Natural killer cell treated with Interleukin-12 subunit alpha and Interleukin-12 subunit beta and Interleukin-15 and Interleukin-18, amount 100 ng/mL, for 72 hours (primary cell): ENCODE measurements around the gene METTL15. TPM values are rescaled to one million over a fixed set of nuclear protein-coding genes. Genes with fewer than 3 reads are reported as not detected.
"Not testable (repeated sequence)": the region's sequence is repeated elsewhere in the genome, so short reads cannot be mapped to it uniquely, and the experiment has no call there.

Experiments used
- ATAC-seq, 2 donors: fragments of 150-1000 bp; cut with Tn5 transposase in 1 of 2; sonication (Bioruptor Pico), chemical (Tn5 transposase) in 1 of 2; 2 replicates each; pipeline ENCODE4 v1.10.0; 2021
- DNase-seq: peaks from one replicate; pipeline ENCODE4 v3.0.0; 2022; ENCODE audit warnings: low spot score
- H3K27ac Mint-ChIP-seq, 2 donors: 1 replicate in 1 of 2; 2 replicates in 1 of 2; pipeline ENCODE4 v1.8.0; 2022; ENCODE audit warnings: mixed read lengths in 2 of 2, mild to moderate bottlenecking in 1 of 2, moderate library complexity in 1 of 2
- H3K27me3 Mint-ChIP-seq, 2 donors: 1 replicate in 1 of 2; 2 replicates in 1 of 2; pipeline ENCODE4 v1.8.0; 2022; ENCODE audit warnings: mixed read lengths in 2 of 2
- H3K36me3 Mint-ChIP-seq: one replicate; pipeline ENCODE4 v1.8.0; 2022; ENCODE audit warnings: mixed read lengths
- H3K4me1 Mint-ChIP-seq, 2 donors: 1 replicate in 1 of 2; 2 replicates in 1 of 2; pipeline ENCODE4 v1.8.0; 2022; ENCODE audit warnings: low read depth in 2 of 2, mixed read lengths in 2 of 2, mild to moderate bottlenecking in 1 of 2
- H3K4me3 Mint-ChIP-seq: one replicate; pipeline ENCODE4 v1.8.0; 2022; ENCODE audit warnings: mixed read lengths
- H3K9me3 Mint-ChIP-seq: 2 replicates; pipeline ENCODE4 v1.8.0; 2022; ENCODE audit warnings: mixed read lengths
- total RNA-seq, 2 donors: library from RNA; stranded (reverse); gene quantifications; one replicate each; pipeline ENCODE4 v1.2.3, GENCODE V29; 2022

The METTL15 gene
- total RNA-seq, 2 donors from 2014 or later: 15.7 to 16.6 TPM

DNA sequence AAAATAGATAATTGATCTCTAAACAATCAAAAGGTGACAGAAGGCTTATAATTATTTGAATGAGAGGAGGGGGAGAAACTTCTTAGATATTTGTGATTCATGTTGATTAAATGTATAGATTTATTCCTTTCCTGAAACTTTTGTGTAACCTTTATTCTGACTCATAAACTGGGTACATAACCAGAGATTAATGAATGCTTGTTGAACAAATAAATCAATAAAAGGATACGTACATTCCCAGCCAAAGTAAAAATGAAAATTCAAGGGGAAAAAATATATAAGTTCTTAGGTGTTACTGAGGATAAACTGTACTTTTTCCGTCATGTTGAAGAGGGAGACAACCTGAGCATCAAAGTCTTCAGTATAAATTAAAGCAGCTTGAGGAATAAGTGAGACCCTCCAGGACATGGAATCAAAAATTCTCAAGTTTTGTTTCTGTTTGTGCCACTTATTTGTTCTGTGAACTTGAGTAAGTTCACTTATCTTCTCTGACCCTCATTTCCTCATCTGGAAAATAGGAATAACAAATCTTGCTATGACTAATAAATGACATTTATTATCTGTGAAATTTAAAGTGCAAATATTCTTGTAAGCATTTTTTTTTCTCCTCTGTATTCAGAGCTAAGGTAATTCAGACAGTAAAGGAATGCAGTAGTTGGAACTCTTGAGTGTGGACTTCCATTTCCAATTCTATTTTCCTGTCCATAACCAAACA, 195.4 kb downstream of the METTL15 start:
- Mint-ChIP-seq H3K27me3 (no peaks in the 10 kb centered on the region), H3K4me1 (no peaks in the 10 kb centered on the region), H3K27ac (no peak overlapping the region), H3K4me3 (no peak overlapping the region), H3K9me3 (no peaks in the 10 kb centered on the region), H3K36me3 (peaks cover 11% of the 10 kb centered on the region)
- ATAC-seq (no peak), DNase-seq (no peak)

GRCh38 chr11:28315440-28315839, 207.3 kb downstream of the METTL15 start:
- peaks cover 3% of the 10 kb centered on the region for H3K9me3 Mint-ChIP-seq
- no peak for DNase-seq
- no peak overlapping the region for H3K27ac Mint-ChIP-seq

GRCh38 chr11:28318871-28319270, 210.7 kb downstream of the METTL15 start:
- ATAC-seq: no peak
- Mint-ChIP-seq H3K27ac (no peak overlapping the region), H3K9me3 (peaks cover 3% of the 10 kb centered on the region), H3K27me3 (no peaks in the 10 kb centered on the region), H3K36me3 (peaks cover 10% of the 10 kb centered on the region), H3K4me3 (no peak overlapping the region), H3K4me1 (no peaks in the 10 kb centered on the region)
- no peak for DNase-seq

More at GRCh38 chr11:28315440-28315839, 207.3 kb downstream of the METTL15 start:
- ATAC-seq: no peak
- H3K27me3 Mint-ChIP-seq: no peaks in the 10 kb centered on the region
- H3K36me3 Mint-ChIP-seq: peaks cover 5% of the 10 kb centered on the region
- no peak overlapping the region for H3K4me3 Mint-ChIP-seq
- H3K4me1 Mint-ChIP-seq: no peaks in the 10 kb centered on the region

- Mint-ChIP-seq H3K36me3 (peaks cover 11% of the 10 kb centered on the region), H3K4me1 (no peaks in the 10 kb centered on the region), H3K27ac (no peak overlapping the region), H3K9me3 (peaks cover 3% of the 10 kb centered on the region), H3K4me3 (no peak overlapping the region), H3K27me3 (no peaks in the 10 kb centered on the region)
- ATAC-seq (no peak), DNase-seq (no peak)
Observed at GRCh38 chr11:28323621-28324020, 215.4 kb downstream of the METTL15 start.

- not testable (repeated sequence) for H3K4me1 Mint-ChIP-seq, H3K27ac Mint-ChIP-seq, H3K9me3 Mint-ChIP-seq, H3K4me3 Mint-ChIP-seq, H3K36me3 Mint-ChIP-seq, DNase-seq, H3K27me3 Mint-ChIP-seq
- peak; percentile 86 for ATAC-seq
Observed at GRCh38 chr11:28332393-28332792, 224.2 kb downstream of the METTL15 start.

DNA sequence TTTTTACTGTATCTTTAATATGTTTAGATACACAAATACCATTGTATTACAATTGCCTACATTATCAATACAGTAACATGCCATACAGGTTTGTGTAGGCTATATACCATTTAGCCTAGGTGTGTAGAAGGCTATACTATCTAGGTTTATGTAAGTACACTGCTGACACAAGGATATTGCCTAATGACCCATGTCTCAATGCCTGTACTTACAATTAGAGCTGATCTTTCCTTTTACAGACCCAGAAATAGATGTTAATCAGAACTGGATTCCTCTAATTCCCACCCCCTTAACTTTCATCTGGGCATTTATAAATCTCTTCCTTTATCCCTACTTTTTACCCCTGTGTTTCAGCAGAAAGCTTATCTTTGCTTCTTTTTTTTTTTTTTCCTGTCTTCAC, 229.5 kb downstream of the METTL15 start:
- H3K4me3 Mint-ChIP-seq: no peak overlapping the region
- DNase-seq (no peak), ATAC-seq (no peak)
- H3K9me3 Mint-ChIP-seq: peaks cover 22% of the 10 kb centered on the region
- no peak overlapping the region for H3K27ac Mint-ChIP-seq
- no peaks in the 10 kb centered on the region for H3K27me3 Mint-ChIP-seq
- H3K36me3 Mint-ChIP-seq: peaks cover 9% of the 10 kb centered on the region
- H3K4me1 Mint-ChIP-seq: no peaks in the 10 kb centered on the region

DNA sequence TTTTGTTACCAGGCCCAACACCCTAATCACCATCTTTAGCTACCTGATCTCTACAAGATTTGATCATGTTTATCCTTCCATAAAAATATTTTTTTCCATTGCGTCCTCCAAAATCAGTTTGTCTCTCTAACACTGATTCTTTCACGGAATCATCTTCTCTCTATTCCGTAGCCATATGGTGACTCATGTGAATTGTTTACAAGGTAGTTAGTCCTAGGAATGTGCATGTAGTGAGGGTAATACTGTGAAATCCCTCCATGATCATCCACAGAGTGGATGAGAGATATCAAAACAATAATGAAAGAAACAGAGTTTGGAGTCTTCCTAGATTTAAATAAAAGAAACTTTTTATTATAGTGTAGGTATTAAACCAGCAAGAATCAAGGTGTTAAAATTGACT, 230.2 kb downstream of the METTL15 start:
- Mint-ChIP-seq H3K36me3 (peaks cover 9% of the 10 kb centered on the region), H3K9me3 (peaks cover 22% of the 10 kb centered on the region), H3K4me1 (no peaks in the 10 kb centered on the region), H3K4me3 (no peak overlapping the region), H3K27me3 (no peaks in the 10 kb centered on the region), H3K27ac (no peak overlapping the region)
- no peak for DNase-seq
- ATAC-seq: no peak

DNA sequence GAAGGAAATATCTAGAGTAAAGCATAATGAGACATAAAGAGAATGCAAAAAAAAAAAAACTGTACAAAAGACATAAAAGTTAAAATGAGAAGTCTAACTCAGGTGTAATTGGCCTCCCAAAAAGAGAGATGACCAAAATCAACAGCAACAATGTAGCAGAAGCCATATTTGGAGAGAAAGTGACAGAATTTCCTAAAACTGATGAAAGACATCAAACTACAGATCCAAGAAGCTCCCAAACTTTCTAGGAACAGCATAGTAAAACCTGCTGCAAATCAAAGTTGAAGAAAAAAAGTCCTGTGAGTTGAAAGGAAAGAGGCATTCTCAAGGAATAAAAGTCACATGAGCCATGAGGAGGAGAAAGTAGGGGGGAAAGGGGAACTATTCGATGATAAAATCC, 231.3 kb downstream of the METTL15 start:
- no peak for DNase-seq
- H3K9me3 Mint-ChIP-seq: peaks cover 22% of the 10 kb centered on the region
- H3K4me3 Mint-ChIP-seq: no peak overlapping the region
- H3K4me1 Mint-ChIP-seq: no peaks in the 10 kb centered on the region
- no peak for ATAC-seq
- H3K36me3 Mint-ChIP-seq: peaks cover 9% of the 10 kb centered on the region
- H3K27me3 Mint-ChIP-seq: no peaks in the 10 kb centered on the region
- H3K27ac Mint-ChIP-seq: no peak overlapping the region

DNA sequence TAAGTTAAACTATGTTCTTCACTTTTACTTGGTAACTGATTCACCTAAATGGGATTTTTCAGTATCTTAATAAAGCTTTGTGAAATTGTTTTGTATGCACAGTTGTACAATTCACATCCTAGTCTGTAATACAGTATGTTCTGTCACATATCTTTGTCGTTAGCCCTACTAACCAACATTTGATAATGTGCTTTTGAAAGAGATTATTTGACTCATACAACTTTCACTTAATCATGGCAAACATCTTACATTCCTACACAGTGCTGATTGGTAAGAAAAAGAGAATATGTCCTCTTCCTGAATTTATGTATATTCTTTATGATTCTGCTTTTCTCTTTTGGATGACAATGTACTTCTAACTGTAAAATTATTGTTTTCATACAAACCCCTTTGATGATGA, 234.5 kb downstream of the METTL15 start:
- ATAC-seq (no peak), DNase-seq (no peak)
- Mint-ChIP-seq H3K36me3 (peaks cover 9% of the 10 kb centered on the region), H3K4me1 (no peaks in the 10 kb centered on the region), H3K4me3 (no peak overlapping the region), H3K27ac (no peak overlapping the region), H3K9me3 (peaks cover 26% of the 10 kb centered on the region), H3K27me3 (no peaks in the 10 kb centered on the region)

- Mint-ChIP-seq H3K4me3 (no peak overlapping the region), H3K27ac (no peak overlapping the region), H3K36me3 (peaks cover 9% of the 10 kb centered on the region)
Observed at GRCh38 chr11:28343304-28344233, 235.4 kb downstream of the METTL15 start.

DNA sequence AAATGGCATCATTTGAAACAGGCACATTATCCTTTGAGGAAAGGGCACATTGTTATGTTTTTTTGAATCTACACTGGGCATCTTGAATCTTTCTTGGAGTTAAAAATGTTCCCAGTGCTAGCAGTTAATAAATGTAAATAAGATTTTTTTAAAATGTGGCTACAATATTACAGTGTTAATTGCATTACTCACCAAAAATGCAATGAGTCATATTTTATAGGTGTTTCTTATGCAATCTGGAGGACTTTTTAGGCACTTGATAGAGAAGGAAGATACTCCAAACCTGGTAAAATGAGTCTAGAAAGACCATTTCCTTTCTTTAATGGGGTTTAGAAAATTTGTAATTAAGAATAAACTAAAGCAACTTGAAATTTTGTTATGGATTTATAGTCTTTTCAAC, 238.0 kb downstream of the METTL15 start:
- H3K4me3 Mint-ChIP-seq: no peak overlapping the region
- no peaks in the 10 kb centered on the region for H3K4me1 Mint-ChIP-seq

More at GRCh38 chr11:28343304-28344233, 235.4 kb downstream of the METTL15 start:
- no peak for DNase-seq
- H3K4me1 Mint-ChIP-seq: no peaks in the 10 kb centered on the region
- no peak for ATAC-seq
- H3K27me3 Mint-ChIP-seq: no peaks in the 10 kb centered on the region
- H3K9me3 Mint-ChIP-seq: peaks cover 25% of the 10 kb centered on the region

DNA sequence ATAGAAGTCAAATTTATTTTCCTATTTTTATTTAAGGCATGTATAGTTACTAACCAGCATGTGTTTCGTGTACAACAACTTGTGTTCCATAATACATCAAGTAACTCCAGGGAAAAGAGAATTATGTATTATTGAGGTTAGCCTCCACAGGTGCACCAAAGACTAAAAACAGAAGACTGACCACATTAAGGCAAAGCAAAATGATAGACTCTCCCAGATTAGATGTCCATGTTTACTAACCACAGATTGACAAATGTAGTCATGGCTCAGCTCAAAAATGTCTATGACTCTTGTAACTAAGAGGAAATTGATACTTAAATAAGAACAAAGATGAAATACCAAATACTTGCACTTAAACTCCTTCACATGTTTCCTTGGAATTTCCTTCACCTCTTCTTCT, 238.5 kb downstream of the METTL15 start:
- no peak overlapping the region for H3K27ac Mint-ChIP-seq
- ATAC-seq: no peak
- H3K9me3 Mint-ChIP-seq: peaks cover 7% of the 10 kb centered on the region
- no peaks in the 10 kb centered on the region for H3K27me3 Mint-ChIP-seq
- H3K4me1 Mint-ChIP-seq: no peaks in the 10 kb centered on the region
- no peak overlapping the region for H3K4me3 Mint-ChIP-seq
- no peak for DNase-seq
- H3K36me3 Mint-ChIP-seq: no peaks in the 10 kb centered on the region

More for the DNA sequence above, 238.0 kb downstream of the METTL15 start:
- Mint-ChIP-seq H3K27me3 (no peaks in the 10 kb centered on the region), H3K36me3 (no peaks in the 10 kb centered on the region), H3K9me3 (peaks cover 9% of the 10 kb centered on the region), H3K27ac (no peak overlapping the region)
- no peak for ATAC-seq
- no peak for DNase-seq

- ATAC-seq (no peak), DNase-seq (no peak)
- Mint-ChIP-seq H3K4me3 (no peak overlapping the region), H3K27me3 (no peaks in the 10 kb centered on the region), H3K9me3 (peaks cover 6% of the 10 kb centered on the region), H3K4me1 (no peaks in the 10 kb centered on the region), H3K27ac (no peak overlapping the region), H3K36me3 (no peaks in the 10 kb centered on the region)
Observed at GRCh38 chr11:28347371-28347770, 239.2 kb downstream of the METTL15 start.

- ATAC-seq: no peak
- no peak for DNase-seq
- no peak overlapping the region for H3K4me3 Mint-ChIP-seq
- no peak overlapping the region for H3K27ac Mint-ChIP-seq
- H3K27me3 Mint-ChIP-seq: no peaks in the 10 kb centered on the region
- no peaks in the 10 kb centered on the region for H3K4me1 Mint-ChIP-seq
- peaks cover 6% of the 10 kb centered on the region for H3K9me3 Mint-ChIP-seq
- no peaks in the 10 kb centered on the region for H3K36me3 Mint-ChIP-seq
Observed at GRCh38 chr11:28350216-28350615, 242.0 kb downstream of the METTL15 start.
